NCI-H2196 treated with DMSO at 0.1 percent for 48 hours (cell line): ENCODE results near the gene PRICKLE1.
"Not testable (repeated sequence)": the region's sequence is repeated elsewhere in the genome, so short reads cannot be mapped to it uniquely, and the experiment has no call there.

Experiments
- DNase-seq: peaks from one replicate; lab custom pipeline; 2025; ENCODE audit not compliant: unreplicated experiment; lab: John Stamatoyannopoulos, UW

PRICKLE1 gene

DNA sequence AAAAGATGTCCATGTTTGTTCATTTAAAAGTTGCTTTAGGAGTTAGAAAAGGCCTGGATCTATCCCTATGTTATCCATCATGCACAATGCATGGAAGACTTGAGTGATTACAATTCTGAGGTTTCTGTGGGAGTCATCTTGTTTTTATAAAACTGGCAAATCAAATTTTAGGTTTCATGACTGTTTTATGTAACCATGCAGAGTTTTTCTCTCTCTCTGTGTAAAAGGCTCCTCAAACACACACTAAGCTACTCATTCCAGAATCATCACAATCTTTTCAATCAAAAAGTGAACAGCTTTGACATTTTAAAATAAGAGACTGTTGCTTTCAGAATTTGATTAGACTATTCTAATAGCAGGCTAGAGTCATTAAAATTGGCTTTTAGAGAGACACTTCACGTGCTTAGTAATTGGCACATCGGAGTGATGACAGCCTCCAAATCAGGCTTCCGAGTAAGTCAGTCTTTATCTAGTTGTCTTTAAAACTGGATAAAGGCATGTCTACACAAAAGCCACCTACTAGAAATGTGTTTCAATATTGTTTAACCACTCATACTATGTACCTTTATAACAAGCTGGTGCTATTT is 31.9 kb downstream of the PRICKLE1 start:
- DNase-seq: no peak

DNA sequence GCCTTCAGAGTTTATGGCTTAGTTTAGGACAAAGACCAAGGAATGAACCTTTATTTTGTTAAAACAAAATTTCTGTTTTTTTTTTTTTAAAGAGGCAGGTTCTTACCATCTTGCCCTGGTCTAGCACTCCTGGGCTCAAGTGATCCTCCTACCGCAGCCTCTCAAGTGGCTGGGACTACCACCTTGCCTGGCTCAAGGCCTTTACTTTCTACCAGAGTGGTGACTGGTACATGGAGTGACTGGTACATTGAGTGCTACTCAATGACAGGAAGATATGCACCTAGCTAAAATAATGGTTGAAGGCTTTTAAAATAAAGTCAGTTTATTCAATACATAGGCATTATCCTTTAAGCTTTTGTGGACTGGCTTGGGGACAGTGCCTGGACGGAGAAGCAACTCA is 32.6 kb downstream of the PRICKLE1 start:
- DNase-seq: no peak

GRCh38 chr12:42552822-42553221 is 36.7 kb downstream of the PRICKLE1 start:
- no peak for DNase-seq

GRCh38 chr12:42550800-42551199 is 38.7 kb downstream of the PRICKLE1 start:
- no peak for DNase-seq

GRCh38 chr12:42546709-42547108 is 42.8 kb downstream of the PRICKLE1 start:
- DNase-seq: no peak

DNA sequence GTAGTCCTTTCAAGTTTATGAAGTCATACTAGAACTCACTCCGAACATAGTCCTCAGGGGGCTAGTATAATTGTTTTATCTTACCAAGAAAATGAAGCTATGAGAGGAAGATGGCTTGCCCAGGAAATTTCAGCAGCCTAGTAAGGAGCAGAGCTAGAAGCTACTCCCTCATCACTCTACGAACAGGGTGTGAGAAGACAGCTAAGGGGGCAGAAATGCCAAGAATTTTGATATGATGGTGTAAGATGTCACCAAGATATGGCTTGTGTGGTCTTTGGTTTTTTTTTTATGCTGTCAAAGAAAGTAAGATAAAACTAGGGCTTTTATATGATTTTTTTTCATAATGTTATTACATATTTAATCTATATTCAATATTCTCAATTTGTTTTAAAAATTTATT is 47.6 kb downstream of the PRICKLE1 start:
- no peak for DNase-seq

GRCh38 chr12:42541308-42541707 is 48.2 kb downstream of the PRICKLE1 start:
- not testable (repeated sequence) for DNase-seq

- DNase-seq: no peak
These were observed 49.9 kb downstream of the PRICKLE1 start for GRCh38 chr12:42539696-42540095.

DNA sequence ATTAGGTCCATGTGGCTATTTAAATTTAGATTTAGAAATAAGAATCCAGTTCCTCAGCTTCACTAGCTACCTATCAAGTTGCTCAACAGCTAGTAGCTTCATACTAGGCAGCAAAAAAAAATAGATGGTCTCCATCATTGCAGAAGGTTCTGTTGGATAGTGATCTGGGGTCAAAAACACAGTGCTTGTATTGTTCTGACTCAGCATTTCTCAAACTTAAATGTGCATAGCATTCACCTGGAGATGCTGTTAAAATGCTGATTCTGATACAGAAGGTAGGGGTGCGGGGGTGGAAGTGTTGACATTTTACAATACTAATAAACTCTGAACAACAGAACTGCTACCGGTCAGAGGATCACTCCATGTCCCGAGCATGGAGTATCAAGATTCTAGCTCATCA is 51.3 kb downstream of the PRICKLE1 start:
- DNase-seq: no peak

- DNase-seq: no peak
These were observed 55.2 kb downstream of the PRICKLE1 start for GRCh38 chr12:42534184-42534838.

DNA sequence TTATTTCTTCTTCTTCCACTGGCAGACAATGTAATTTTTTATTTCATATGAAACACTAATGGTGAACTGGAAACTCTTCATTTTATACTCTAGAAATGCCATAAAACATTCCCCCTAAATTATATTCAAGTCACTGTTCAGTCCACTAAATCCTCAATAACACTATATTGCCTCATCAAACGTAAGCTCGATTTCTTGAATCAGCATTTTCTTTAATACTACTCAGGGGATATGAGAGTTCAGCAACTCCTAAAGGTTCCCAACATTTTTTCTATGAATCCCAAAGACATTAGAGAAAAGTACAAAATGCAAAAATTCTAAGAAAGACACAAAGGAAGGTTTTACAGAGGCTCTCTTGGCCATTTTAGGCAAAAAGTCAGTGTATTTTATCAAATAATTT is 59.3 kb downstream of the PRICKLE1 start:
- DNase-seq: no peak

DNA sequence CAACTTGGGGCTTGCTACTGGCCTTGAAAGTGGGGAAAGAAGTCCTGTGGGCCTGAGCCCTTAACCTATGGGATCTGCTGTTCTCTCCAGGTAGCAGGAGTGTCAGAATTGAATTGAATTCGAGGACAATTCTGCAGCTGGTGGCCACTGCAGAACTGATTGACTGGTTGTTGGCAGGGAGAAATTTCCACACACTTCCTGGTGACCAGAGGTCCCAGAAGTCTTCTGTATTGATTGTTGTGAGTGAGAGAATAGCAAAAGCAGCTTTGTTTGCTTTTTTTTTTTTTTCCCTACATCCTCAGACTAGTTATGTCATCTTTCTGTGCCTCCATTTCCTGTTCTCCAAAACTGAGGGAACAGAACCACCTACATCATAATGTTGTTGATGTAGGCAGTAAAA is 64.1 kb downstream of the PRICKLE1 start:
- DNase-seq: no peak

DNA sequence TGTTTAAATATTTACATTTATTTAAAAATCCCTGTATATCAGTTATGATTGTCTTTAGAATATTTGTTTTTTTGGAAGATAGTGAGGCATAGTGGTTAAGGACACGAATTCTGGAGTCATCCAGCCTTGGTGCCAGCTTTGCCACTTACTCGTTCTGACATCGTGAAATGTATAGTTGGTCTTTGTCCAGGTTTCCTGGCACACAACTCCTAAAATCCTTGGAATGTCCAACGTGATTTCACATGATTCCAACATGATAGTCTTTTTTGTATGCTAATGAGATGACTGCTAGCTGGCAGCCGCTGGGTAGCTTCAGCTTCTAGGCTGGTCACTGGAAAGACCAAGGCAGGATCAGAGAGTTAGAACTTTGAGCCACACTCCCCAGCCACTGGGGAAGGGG is 64.8 kb downstream of the PRICKLE1 start:
- no peak for DNase-seq

GRCh38 chr12:42516573-42516972 is 73.0 kb downstream of the PRICKLE1 start:
- DNase-seq: no peak

DNA sequence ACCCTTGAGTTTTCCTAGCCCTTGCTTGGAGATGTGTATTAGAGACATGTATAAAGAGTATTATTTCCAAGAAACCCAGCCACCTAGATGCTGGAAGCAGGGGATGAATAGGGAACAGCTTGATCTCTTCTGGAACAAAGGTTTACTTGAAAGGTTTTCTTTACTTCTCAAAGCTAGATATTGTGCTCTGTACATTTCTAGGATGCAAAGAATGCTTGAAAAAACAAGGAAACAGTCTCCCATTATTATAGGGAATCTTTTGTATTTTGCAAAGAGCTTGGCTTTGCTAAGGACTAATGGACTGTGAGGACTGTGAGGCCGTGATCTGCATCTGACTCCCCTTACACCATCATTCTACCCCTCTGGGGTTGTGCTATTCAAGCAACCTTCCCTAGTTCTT is 77.9 kb downstream of the PRICKLE1 start:
- DNase-seq: no peak

DNA sequence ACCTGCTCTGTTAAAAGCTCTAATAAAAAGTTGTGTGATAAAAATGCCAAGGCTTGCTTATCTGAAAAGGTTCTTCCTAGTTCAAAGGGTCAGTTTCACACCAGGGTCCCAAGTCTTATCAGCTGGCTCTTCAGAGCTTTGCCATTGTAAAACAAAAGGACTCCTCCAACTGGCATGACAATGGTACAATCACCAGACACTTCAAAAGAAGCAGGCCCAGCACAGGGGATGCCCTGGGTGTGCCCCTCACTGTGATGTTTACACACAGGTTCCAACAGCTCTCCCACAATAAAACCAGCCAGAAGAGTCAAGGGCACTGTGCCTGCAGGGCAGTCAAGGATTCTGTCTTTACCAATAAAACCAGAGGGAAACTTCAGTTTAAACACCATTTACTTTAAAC is 78.7 kb downstream of the PRICKLE1 start:
- no peak for DNase-seq

GRCh38 chr12:42508913-42509460 is 80.6 kb downstream of the PRICKLE1 start:
- no peak for DNase-seq

GRCh38 chr12:42507565-42507964 is 82.0 kb downstream of the PRICKLE1 start:
- no peak for DNase-seq

DNA sequence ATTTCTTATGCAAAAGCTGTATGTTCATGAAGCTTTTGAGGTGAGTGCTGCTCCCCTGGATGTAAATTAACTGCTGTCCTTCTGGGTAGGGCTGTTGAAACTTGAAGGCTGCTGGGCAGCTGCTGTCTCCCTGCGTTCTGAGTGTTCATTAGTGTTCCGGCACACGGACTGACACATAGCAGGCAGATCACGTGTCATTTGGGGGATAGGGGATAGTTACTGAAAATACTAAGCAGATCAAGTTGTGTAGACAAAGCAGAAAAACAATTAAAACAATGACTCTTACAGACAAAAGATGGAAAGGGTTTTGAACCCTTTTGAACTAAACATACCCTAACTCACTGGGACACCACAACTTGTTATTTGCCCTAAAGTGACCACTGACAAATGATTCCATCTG is 82.5 kb downstream of the PRICKLE1 start:
- no peak for DNase-seq

DNA sequence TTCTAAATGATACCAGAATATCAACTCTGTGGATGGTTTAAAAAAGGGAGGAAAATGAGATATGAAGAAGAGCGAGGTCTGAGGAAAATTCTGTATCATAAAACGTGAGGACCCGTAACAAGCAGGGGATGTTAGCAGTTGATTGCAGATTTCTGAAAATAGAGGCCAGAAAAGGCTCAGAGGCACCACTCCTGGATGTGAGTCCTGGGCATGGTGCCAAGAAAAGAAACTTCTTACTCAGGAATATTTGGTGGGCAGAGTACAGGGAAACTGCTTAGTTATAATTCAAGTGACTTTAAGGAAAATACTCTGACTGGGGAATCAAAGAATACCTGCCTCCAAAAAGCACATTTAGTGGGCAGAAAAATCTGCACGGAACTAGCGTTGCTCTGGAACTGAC is 85.5 kb downstream of the PRICKLE1 start:
- DNase-seq: no peak

GRCh38 chr12:42502682-42503081 is 86.9 kb downstream of the PRICKLE1 start:
- no peak for DNase-seq

DNA sequence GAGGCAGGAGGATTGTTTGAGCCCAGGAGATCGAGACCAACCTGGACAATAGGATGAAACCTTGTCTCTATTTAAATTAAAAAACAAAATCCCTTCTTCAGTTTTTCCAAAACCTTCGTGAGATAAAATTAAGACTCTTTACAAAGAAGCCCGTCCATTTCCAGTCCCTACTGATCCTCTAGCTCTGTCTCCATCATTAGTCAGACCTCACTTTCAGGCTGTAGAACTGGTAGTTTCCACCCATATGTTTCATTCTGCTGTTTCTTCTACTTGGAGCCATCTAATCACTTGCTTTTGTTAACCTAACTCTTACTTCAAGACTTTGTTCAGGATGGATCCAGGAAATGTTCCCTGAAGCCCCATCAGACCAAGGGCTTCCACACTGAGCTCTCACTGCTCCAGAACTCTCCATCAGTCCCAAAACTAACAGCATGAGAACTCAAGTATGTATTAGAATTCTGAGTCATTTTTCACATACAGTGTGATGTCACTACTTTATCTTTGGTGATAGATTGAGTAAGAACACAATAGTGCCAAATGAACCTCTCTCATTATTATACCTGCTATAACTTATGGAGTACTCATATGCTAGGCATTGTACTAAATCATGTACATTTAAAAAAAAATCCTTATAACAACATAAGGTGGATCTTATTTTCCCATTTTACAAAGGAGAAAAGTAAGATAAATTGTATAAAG is 90.8 kb downstream of the PRICKLE1 start:
- no peak for DNase-seq
